ENCODE results near the gene PRKAG2.

DNA sequence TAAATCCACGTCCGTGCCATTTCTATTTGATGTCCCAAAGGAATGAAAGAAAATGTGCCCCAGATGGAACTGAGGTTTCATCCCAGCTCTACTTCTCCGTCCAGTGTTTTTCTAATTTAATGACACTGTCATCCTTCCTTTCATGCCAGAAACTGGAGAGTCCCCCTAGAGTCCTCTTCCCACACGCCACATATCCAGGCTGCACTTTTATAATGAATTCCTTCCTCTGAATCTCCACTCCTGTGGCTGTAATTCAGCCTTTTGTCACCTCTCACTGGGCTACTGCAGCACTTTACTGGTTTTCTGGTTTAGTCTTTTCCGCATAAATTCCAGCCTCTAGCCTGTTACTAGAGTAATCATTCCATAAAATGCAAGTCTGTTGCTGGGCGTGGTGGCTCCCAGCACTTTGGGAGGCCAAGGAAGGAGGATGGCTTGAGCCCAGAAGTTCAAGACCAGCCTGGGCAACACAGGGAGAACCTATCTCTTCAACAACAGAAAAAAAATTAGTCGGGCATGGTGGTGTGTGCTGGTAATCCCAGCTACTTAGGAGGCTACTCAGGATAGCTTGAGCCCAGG, 214.6 kb downstream of the PRKAG2 start:
- TF ChIP-seq EP300 (IDR thresholded peaks at IDR 0.05; ENCODE audit: borderline replicate concordance) = no peak
- no peak for TF ChIP-seq TAF1 (IDR thresholded peaks at IDR 0.05; ENCODE audit: low read depth)
- no peak for TF ChIP-seq NFIC (IDR thresholded peaks at IDR 0.05)
- no peak for TF ChIP-seq CEBPB (IDR thresholded peaks at IDR 0.05)
